D341Med (cell line): ENCODE measurements around the gene RAB23.

Experiments
- DNase-seq: peaks from one replicate; pipeline ENCODE4 v3.0.0; 2012; ENCODE audit warnings: low spot score

The RAB23 gene

DNA sequence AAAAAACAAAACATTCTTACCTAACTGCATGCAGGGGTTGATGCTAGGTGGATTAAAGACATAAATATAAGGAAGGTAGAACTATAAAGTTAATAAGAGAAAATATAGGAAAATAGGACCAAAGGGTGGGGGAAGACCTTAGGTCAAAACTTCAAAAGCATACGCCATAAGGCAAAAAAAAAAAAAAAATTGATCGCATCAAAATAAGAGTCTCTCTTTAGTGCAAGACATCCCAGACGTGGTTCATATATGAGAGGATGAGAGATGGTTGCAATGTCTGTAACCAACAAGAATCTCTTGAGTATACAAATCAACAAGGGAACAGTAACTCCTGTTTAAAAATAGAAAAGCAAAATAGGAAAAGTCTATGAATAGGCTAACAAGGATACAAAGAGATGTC lies 41.5 kb downstream of the RAB23 start:
- DNase-seq = no peak

DNA sequence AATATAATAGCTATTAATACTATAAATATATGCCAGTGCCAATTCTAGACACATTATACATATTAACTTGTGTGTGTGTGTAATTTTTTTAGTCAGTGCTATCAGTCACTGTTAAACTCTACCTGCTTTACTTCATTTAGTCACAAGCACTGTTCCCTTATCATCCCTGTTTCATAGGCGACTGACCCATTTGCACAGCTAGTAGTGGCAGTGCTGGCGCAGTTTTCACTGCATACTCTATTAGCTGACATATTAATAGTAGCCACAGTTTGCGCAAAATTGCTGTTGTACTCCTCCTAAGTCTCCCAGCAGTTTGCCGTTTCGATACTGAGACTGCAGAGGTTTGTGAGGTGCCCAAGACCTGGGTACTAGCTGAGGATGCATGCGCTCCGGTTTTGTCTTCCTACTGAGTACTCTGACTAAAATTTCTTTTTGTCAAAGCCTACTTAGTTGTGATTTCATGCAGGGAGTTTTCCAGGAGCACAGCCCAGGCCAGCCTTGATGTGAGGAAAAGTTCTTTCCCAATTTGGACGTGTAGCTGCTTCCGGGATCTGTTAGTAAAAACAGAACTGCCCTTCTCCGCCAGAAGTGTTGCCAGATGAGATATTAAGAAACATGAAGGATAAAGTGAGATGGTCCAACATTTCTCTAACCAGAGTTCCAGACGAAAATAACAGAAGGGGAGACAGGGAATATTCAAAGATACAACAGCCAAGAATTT lies 44.4 kb downstream of the RAB23 start:
- no peak for DNase-seq

DNA sequence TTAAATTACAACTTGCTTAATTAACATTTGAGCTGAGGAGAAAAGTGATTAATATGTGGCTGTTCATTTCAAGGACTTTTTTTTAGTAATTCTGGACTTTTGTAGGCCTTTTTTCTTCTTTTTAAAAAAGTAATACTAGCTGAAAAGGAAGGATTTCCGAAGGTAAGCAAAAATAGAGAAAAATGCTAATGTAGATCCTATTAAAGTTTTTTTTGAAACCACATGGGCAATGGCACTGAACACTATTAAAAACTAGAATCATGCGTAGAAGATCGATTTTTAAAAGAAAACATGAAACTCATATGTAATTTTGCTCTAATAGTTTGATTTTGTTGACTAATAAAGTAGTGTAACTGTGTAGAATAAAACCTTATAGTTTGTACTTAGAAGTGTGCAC lies 47.6 kb downstream of the RAB23 start:
- DNase-seq = no peak

DNA sequence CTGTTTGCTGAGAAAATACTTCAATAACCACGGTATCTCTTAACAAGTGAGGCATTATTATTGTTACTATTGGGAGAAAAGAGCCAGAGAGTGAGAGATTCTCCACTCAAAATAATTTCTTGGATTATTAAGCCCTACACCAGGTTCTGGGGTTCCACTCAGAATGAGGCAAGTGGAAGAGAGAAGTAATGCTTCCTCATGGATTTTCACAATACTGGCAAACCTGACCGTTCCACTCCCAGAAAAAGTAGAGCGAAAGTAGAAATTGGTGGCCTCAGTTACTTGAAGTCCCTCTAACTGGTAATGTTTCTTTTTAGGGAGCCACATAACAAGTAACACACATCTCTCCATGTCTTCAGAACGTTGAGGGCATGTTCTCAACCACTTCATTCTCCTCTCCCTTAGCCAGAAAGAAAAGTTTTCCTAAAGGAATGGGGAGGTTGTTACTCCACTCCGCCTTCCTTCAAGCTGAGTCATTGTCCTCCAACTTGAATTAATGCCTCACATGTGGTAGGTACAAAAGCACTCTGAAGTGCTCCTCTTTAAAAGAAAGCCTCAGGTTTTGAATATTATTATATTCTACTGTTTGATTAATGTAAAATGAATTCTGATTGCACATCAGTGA lies 48.1 kb downstream of the RAB23 start:
- no peak for DNase-seq

DNA sequence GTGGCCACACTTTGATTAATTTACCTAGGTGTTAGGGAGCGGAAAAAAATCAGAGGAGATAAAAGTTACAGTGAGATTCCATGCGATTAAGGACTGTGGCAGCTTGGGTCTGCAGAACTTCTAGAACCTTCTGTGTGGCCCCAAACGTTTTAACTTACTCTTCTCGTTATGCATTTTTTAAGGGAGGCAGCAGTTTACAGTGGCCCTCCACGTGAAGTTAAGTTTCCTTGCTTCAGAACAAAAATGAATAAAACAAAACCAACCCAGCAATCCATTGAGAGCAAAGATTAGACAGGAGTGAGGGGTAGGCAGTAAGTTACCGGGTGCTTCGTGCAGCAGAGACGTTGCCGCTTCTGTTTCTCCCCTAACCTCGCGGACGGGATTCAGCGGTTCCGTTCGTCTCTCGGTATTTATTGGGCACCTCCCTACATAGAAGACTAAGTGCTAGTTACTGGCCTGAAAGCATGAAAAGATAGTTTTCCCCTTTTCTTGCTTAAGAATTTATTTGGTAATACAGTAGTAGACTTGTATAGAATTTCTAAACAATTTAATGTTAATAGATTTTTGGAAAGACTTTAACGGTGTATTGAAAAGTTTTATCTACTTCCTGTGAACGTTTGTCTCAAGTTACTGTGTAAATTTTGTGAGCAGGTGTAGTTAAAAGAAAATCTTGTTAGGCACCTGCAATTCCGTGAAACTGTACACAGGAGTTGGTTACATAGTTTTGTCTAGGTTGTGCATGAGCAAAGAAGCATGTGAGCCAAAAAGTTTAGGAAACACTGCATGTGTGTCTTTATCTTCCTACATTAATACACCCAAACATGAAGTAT lies 48.8 kb downstream of the RAB23 start:
- peak; percentile 43 for DNase-seq

DNA sequence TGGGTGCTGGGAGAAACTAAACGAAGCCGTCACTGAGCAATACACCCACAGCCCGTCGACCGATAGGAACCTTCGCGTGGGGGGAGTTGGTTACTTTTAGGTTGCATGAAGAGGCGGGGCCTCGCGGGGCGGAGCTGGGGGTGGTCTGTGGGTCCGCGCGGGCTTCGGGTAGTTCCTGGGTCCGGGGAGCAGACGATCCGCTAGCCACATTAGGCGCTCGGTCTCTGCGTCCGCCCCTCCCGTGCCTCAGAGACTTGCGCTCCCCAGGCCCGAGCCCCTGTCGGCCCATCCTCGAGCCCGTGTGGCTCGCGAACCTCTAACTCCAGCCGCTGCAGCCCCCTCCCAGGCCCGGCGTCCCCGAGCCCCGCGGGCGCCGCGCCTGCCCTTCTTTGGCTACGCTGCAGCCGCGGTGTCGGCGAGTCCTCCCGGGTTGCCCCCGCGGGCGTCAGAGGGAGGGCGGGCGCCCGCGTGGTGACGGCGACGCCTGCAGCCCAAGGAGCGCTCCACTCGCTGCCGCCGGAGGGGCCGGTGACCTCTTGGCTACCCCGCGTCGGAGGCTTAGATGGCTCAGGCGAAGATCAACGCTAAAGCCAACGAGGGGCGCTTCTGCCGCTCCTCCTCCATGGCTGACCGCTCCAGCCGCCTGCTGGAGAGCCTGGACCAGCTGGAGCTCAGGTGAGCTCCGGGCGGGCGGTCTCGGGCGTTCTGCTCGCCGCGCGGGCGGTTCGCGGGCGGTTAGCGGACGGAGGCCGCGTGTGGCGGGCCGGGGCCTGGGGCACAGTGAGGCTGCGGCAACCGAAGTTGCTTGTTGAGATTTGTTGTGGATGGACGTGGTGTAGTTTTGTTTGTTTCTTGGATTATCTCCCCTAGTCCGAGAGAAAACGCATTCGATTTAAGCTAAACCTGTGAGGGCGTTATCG lies 49.7 kb downstream of the RAB23 start, which contains the start of gene BAG2:
TSS of gene BAG2 (plus strand) at position 191 of the 920 bp plus-strand sequence. CDS start at position 563, 372 bp downstream.
- DNase-seq = peak; percentile 89

GRCh38 chr6:57165080-57165479 lies 57.0 kb downstream of the RAB23 start:
- DNase-seq = no peak

- no peak for DNase-seq
Observed at GRCh38 chr6:57163956-57164355, 58.2 kb downstream of the RAB23 start.

DNA sequence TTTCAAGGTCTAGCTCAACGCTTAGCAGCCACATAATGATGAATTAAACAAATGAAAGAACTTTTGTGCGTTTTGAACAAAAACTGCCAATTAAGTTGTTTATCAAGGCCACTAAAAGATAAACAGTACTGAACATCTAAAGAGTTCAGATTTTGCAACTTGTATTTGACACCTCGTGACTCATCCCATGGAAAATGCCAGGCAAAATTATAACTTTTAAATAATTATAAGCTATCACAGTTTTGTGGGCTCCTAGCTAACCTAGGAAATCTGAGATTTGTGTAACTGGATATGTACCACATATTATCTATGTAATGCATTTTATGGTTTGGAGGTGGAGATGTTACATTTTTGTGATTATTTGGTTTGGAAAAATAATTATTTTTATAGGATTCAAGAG lies 59.6 kb downstream of the RAB23 start:
- no peak for DNase-seq

- no peak for DNase-seq
Observed at GRCh38 chr6:57162028-57162427, 60.1 kb downstream of the RAB23 start.

DNA sequence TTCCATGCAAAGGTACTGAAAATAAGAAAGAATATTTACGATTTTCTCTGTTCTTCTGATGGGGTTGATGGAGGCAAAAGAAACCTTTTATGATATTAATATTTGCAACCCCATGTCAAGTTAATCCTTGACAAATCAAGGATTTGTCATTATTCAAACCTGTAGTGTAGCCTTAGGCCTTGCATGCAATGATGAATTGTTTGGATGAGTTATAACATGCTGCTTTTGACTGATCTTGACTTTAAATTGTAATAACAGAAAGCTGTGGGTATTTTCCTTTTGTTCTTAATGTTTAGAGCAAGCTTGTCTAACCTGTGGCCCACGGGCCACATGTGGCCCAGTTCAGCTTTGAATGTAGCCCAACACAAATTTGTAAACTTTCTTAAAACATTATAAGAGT lies 63.0 kb downstream of the RAB23 start:
- no peak for DNase-seq

- no peak for DNase-seq
Observed at GRCh38 chr6:57158658-57159057, 63.4 kb downstream of the RAB23 start.

GRCh38 chr6:57147955-57148858 lies 73.9 kb downstream of the RAB23 start:
- no peak for DNase-seq

GRCh38 chr6:57147401-57147800 lies 74.7 kb downstream of the RAB23 start:
- DNase-seq = no peak

DNA sequence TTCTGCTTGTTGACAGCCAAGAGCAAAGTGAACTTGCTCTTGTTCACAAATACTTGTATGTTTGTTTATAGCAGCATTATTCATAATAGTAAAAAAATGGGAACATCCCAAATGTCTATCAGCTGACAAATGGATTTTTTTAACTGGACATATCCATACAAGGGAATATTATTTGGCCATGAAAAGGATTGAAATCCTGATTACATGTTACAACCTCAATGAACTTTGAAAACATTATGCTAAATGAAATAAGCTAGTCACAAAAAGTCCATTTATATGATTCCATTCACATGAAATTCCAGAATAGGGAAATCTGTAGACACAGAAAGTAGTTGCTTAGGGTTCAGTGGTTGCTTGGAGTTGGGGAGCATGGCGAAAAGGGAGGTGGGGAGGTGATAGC lies 78.4 kb downstream of the RAB23 start:
- no peak for DNase-seq

DNA sequence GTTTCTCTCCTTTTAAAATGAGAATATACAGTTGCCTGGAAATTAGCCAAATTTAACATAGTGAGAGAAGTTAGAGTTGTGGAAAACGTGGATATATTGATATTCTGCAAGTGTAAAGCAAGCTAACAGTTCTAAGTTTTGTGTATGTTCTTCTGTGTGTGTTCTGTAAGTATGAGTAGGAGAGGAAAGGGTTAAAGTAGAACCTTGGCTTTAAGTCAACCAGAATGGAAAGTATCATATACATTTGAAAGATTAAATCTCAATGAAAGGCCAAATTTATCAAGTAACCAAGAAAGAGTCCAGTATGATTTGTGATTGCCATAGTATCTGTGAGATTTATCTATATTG lies 80.0 kb downstream of the RAB23 start:
- no peak for DNase-seq

DNA sequence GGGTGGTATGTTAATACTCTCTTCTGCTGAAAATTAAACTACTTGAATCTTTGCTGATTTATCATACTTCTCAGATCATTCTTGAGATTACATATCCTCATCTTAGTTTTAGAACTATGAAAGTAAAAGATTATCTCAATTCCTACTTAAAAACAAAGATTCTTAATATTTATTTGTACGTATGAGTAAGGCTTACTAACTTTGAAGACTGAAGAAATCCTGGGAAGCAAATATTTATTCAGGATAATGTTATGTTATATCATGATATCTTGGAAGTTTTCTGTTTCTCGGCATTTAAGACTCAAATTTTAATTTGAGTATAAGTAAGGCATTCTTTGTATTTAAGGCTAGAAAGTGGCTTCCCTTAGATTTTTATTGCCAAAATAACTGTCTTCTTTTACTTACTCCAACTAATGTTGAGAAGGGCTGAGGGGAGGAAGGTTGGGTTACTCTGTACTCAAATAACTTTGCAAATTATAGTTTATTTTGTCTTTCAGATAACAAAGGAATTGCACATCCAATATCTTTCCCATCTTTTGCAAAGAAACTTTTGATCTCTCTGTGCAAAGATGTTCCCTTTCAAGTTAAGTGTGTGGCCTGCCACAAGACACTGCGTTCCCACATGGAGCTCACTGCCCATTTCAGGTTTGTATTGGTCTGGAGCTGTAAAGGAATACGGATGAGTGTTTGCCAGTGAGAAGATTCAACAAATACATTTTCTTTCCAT lies 80.5 kb downstream of the RAB23 start:
- DNase-seq = no peak

DNA sequence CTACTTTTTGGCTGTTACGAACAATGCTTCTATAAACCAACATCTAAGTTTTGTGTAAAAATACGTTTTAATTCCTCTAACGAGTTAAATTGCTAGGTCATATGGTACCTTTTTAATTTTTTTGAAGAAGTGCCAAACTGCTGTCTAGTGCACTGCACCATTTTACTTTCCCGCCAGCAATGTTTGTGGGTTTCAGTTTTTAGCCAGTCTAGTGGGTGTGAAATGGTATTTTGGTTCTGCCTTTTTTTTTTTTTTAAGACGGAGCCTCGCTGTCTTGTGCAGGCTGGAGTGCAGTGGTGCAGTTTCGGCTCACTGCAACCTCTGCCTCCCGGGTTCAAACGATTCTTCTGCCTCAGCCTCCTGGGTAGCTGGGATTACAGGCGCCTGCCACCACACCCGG lies 84.1 kb downstream of the RAB23 start:
- DNase-seq = no peak

DNA sequence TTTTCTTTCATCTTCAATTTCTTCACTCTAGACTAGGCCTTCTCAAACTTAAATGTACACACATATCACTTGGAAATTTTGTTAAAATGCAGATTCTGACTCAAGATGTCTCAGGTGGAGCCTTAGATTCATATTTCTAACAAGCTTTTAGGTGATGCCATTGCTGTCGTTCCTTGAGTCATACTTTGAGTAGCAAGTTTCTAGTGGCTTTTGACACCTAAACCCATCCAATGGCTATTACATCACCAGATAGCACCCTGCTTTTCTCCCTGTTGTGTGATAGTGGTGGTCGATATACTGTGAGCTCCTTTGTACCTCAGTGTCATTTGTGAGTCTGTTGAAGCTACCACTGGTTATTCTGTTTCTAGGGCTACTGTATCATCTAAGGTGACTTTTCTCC lies 84.8 kb downstream of the RAB23 start:
- DNase-seq = no peak
